ENCODE data around the gene TENM4.

- TF ChIP-seq CTCF (IDR thresholded peaks at IDR 0.05; ENCODE audit: low read depth, low read length, poor library complexity, severe bottlenecking), result no peak
- TF ChIP-seq EZH2phosphoT487 (IDR thresholded peaks at IDR 0.05; ENCODE audit: borderline replicate concordance, low read length), result no peak
Observed at GRCh38 chr11:79182794-79183193, 258.0 kb downstream of the TENM4 start.

Measured in DOHH2 (cell line).